Left kidney (tissue), 2 donors: ENCODE measurements around the gene JADE1. TPM values are rescaled to one million over a fixed set of nuclear protein-coding genes. Genes with fewer than 3 reads are reported as not detected.

Experiments used
- DNase-seq: peaks from one replicate; pipeline ENCODE4 v3.0.0-alpha.2; 2013
- polyA plus RNA-seq: library from polyadenylated mRNA; unstranded; fragments of 120-200 nt; gene quantifications from one replicate; pipeline ENCODE4 v1.2.1, GENCODE V29; 2013; ENCODE audit not compliant: insufficient read length

JADE1 gene
- polyA plus RNA-seq, 1 donor: 50.3 TPM

DNA sequence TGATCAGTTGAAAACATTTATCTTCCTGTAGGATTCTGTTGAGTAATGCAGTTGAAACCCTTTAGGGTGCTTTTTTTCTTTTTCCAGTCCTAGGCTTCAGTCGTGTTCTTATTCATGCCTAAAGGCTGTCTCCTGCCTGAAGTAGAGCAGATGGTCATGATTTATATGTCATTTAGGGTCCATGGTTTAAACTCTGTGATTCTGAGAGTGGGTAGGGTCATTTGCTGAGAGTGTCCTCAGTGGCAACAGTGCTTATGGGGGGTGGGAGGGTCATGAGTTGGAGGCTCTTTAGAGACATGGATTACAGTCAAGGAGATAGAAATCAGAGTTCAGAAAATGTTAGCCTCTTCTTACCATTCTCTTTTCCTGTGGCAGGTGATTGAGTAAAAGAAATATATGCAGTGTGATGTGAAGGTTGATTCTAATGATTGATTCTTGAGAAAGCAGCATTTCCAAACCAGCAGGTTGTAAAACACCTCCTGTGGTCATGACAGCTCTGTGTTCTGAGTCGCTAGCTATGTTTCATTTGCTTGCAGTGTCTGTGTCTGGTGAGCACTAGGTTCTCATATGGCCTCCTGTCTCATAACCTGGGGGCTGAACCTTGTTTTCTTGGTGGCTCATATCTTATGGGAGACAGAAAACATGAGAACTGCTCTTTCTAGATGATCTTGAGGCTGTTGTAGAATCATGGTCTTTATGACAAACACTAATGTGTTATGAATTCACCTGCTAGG lies 60.4 kb downstream of the JADE1 start:
- DNase-seq: no peak

DNA sequence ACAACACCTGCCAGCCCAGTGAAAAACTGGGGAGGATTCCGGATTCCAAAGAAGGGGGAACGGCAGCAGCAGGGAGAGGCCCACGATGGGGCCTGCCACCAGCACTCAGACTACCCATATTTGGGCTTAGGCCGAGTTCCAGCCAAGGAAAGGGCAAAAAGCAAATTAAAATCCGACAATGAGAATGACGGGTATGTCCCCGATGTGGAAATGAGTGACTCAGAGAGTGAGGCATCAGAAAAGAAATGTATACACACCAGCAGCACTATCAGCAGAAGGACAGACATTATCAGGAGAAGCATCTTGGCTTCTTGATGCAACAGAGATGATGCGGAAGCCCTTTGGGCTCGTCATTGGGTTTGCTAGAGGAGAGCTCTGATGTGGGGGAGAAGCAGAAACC lies 62.4 kb downstream of the JADE1 start:
- no peak for DNase-seq

DNA sequence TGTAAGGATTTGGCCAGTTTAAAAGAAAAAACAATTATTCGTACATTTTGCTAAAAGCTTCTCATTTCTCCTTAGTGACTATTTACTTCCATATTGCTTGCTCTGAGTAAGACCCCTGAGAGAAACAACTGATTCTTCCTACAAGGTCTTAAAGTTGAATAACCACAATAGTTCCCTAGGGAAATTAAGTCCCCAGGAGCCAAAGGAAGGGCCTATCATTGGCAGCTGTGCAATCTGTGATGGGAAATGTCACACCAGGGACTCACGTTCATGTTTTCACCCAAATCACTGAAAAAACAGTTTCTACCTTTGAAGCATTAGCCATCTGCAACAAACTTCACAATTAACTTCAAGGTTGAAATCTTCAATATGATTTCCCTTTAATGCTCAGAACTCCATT lies 66.7 kb downstream of the JADE1 start:
- DNase-seq: no peak

DNA sequence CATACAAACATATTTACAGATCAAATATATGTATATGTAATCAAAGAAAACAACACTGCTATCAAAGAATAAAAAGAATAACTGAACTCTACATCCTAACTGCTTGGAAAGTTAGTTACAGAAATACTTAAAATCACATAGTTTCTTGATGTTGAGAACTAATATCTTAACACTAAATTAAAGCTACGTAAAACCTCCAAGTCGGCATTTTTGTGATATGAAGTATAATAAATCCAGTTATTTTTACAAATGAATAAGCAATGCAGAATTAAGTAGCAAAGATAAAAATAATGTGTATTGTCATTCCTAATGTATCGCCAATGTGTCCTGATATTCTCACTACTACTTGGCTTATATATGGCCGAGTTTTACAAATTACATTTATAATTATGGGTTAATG lies 68.4 kb downstream of the JADE1 start:
- no peak for DNase-seq

DNA sequence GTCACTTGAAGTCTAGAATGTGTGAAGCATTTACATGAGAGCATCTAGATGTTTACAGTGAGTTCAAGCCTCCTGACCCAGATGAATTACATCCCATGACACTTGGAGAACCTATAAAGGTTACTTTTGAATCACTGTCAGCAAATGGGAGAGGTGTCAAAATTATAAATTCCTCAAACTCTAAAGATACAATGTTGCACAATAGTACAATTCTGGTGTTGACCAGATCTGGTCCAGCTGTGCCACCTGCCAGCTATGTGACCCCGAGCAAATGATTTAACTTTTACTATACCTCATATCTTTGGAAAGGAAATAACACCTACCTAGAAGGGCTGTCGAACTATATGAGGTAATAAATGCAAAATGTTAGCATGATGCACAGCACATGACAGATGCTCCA lies 69.8 kb downstream of the JADE1 start:
- no peak for DNase-seq

DNA sequence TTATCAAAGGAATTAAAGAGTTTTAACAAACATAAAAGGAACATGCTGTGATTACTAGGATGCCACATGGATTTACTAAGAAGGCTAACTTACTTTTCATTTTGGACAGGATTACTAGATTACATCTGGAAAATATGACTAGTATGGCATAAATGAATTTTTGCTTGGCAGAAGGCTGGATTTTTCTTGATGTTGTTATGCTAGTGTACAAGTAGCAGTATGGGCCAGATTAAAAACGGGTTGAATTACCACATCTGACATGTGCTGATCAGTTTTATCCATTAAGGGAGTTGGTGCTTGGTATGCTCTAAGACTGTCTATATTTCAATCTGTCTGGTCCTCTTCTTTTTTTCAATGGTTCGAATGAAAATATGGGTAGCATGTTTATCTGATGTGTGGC lies 70.5 kb downstream of the JADE1 start:
- DNase-seq: no peak

DNA sequence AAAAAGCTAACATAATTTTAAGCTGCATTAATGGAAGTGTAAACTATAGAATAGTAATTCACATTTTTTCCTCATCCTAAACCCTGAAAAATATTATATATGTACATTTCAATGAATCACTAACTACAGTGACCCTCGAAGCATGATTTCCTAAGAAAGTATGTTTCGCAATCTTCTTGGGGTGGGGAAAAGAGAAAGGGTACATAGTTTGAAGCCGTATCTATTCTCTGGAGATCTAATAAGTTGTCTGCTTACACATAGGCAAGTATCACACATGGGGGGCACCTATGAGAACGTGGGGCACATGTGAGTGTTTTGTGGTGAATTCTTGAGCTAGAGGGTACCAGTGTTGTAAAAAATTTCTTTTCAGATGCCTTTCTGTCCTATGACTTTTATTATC lies 71.2 kb downstream of the JADE1 start:
- DNase-seq: no peak

DNA sequence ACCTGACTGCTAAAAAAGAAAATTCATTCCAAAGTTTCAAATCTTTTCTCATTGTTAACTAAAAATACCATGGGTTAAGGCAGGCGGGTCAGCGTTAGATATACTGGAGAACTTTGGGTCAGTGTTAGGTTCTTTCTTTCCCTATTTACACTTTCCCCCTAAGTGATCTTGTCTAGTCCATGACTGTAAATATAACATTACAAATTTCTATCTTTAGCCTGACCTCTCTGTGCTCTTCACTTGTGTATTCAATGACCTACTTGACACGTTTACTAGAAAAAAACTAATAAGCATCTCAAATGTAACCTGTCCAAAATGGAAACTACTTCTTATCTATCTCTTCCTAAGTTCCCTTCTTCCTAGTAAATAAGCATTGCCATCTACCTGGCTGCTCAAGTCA lies 95.3 kb downstream of the JADE1 start:
- no peak for DNase-seq

DNA sequence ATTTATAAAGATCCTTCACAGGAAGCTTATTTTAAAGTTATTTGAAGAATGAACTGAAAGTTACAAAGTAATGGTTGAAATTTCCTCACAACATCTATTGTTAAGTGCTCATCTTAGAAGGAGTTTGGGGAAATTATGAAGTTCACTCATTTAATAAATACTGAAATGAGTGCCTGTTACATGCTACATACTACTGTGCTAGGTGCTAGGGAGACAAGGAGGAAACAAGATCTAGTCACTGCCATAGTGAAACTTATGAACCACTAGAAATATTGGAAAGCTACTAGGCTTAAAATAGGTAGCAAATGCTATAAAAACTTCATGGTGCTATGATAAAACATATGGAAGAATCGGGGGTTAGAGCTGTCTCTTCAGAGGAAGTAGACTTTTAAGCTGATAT lies 97.1 kb downstream of the JADE1 start:
- no peak for DNase-seq

DNA sequence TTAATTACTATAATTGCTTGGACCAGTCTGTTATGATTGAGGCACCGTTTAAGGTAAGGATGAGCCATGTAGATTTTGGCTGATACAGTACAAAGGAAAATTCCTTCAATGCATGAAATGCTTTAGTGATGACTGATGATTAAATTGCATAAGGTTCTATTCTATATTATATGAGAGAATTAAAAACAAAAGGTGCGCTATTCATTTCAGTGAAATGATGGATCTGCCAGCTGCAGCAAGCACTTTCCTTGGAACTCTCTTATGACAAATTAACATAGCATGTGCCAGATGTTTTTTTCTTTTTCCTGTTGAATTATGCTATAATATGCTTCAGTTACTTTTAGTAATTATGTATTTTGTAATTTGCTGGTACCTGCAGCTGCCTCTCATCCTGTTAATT lies 98.5 kb downstream of the JADE1 start:
- DNase-seq: no peak

DNA sequence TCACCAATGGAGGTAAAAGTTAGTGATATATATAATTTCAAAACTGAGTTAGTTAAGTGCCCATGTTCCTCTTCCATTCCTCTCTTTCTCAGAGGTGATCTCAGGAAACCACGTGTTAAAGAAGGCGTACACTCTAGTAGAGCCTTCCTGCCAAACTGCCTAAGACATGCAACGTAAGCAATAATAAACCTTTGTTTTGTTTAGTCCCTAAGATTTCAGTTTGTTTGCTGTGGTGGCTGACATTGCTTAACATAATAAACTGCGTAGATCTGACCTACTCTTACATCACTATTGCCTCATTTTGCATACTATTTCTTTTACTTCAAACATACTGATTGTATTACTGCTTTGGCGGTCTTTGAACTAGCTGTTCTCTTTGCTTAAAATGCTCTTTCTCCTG lies 99.2 kb downstream of the JADE1 start:
- no peak for DNase-seq

DNA sequence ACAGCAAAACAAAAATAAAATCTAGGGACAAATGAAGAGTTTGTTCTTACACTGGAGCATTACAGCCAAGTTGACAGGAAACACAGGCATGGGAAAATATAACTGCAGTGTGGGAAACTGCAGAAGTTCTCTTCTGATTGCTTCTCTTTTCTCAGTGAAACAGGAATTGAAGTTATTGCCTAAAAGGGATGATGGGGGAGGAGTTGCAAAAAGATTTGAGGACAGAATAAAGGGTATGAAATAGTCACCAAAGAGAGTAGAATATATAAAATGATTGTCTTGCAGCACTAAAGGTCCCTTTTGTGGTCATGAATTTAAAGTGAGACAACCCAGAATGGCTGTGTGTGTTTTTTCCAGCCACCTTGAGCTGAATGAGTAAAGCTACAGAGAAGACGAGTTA lies 103.7 kb downstream of the JADE1 start:
- no peak for DNase-seq

DNA sequence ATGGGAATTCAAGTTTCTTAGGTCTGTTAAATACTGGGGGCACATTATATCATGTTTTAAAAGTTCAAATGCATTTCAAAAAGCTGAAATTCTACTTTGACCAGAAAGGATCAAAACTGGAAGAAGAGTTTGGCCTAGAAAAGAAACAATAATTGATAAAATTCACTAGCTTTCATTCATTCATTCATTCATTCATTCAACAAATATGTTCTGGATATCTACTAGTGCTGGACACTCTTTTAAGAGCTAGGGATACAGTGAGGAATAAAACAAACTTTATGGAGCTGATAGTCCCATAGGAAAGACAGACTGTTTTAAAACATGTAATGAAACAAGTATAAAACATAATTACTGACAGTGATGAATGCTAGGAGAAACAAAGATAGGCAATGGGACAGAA lies 106.0 kb downstream of the JADE1 start:
- no peak for DNase-seq

DNA sequence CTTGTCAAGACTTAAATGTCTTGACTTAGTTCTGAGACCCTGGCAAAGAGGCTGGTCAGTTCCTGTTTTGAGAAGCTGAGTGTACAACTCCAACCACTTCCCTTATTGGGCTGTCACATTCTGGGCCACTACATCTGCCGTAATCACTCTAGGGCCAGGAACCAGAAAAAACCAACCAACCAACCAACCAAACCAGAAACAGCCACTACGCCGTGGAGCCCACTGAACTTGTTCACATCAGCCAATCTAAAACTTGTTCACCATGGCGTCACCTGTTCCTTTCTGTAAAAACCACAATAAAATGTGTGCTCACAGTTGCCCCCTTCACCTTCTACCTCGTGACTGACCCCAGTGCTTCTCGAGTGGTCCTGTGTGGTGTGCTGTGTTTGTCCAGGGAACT lies 107.3 kb downstream of the JADE1 start:
- DNase-seq: no peak

DNA sequence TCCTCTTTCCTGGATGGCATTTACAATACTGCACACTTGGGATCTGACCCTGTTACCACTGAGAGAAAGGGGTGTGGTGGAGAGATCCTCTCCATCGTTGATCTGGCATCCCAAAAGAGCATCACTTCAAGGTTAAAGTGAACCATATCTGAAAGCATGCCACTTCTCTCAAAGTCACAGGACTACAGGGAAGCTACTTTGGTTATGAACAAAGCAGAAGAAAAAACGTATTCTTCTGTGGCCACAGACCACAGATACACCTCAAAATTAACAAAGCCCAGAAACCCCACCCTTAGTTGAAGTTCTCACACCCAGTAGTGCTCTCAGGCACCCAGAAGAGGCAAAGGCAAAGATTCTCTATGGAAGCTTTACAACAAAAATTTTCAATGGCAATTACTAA lies 108.3 kb downstream of the JADE1 start:
- DNase-seq: no peak

DNA sequence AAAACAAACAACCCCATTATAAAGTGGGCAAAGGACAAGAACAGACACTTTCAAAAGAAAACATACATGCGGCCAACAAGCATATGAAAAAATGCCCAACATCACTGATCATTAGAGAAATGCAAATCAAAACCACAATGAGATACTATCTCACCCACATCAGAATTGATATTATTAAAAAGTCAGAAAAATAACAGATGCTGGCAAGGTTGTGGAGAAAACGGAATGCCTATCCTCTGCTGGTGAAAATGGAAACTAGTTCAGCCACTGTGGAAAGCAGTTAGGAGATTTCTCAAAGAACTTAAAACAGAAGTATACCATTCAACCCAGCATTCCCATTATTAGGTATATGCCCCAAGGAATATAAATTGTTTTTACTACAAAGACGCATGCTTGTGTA lies 112.5 kb downstream of the JADE1 start:
- DNase-seq: no peak
